Osteocyte (in vitro differentiated cells): ENCODE data around the gene TPM1. TPM values are rescaled to one million over a fixed set of nuclear protein-coding genes. Genes with fewer than 3 reads are reported as not detected.

Experiments used
- DNase-seq: peaks from one replicate; pipeline ENCODE4 v3.0.0; 2021; ENCODE audit warnings: mixed read lengths; ENCODE audit not compliant: unreplicated experiment; ENCODE audit errors: extremely low spot score
- H3K27ac Mint-ChIP-seq: one replicate; pipeline ENCODE4 v1.8.0; 2021; ENCODE audit warnings: mild to moderate bottlenecking, mixed read lengths; ENCODE audit not compliant: unreplicated experiment
- H3K27me3 Mint-ChIP-seq: one replicate; pipeline ENCODE4 v1.8.0; 2021; ENCODE audit warnings: mixed read lengths; ENCODE audit not compliant: unreplicated experiment
- H3K36me3 Mint-ChIP-seq: one replicate; pipeline ENCODE4 v1.8.0; 2021; ENCODE audit warnings: mixed read lengths; ENCODE audit not compliant: unreplicated experiment
- H3K4me1 Mint-ChIP-seq: one replicate; pipeline ENCODE4 v1.8.0; 2021; ENCODE audit warnings: mixed read lengths; ENCODE audit not compliant: unreplicated experiment
- H3K4me3 Mint-ChIP-seq: one replicate; pipeline ENCODE4 v1.8.0; 2021; ENCODE audit warnings: mild to moderate bottlenecking, moderate library complexity, mixed read lengths; ENCODE audit not compliant: unreplicated experiment
- H3K9me3 Mint-ChIP-seq: one replicate; pipeline ENCODE4 v1.8.0; 2021; ENCODE audit warnings: mixed read lengths; ENCODE audit not compliant: unreplicated experiment
- total RNA-seq: library from RNA; stranded (reverse); gene quantifications from 2 replicates; pipeline ENCODE4 v1.2.1, GENCODE V29; 2021
- TF ChIP-seq, protein P1 (sequence below): fragments of 200-600 bp; sonication (generic); IDR thresholded peaks from 2 replicates; pipeline ENCODE4 v1.5.0; 2021; ENCODE audit warnings: antibody characterized with exemption, mild to moderate bottlenecking, moderate library complexity

The TPM1 gene
- total RNA-seq, 1 donor from 2014 or later = 1,747 TPM

DNA sequence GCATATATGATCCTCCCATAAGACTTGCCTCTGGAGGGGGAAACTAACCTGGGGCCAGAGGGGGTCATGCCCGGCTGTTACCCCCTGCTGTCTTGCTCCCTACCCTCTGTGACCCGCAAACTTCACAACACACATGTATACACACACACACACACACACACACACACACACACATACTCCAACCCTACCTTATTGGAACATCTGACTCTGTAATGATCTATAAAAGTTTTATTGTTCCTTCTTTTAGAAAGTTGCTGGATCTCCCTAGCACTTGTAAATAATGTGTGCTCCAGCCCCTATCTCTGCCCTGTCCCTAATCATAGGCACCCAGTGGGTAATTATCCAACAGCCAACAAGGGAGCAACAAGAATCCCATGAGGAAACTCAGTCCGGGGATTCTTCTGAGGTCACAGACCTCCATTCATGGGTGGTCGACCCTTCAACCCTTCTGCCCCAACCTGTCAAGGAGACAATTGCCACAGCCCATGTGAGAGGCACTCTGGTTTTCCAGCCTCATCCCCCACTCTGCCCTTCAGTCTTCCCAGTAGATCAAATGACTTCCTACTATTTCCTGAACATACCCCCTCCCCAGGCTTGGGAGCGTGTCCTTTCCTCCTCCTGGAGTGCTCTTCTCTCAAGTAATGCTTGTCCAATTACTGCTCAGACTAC lies 14.0 kb upstream of the TPM1 start:
- Mint-ChIP-seq H3K27ac (peak overlapping the region; percentile 4), H3K27me3 (no peaks in the 10 kb centered on the region), H3K9me3 (no peaks in the 10 kb centered on the region), H3K4me3 (no peak overlapping the region), H3K4me1 (peaks cover 31% of the 10 kb centered on the region), H3K36me3 (no peaks in the 10 kb centered on the region)
- TF ChIP-seq, protein P1, sequence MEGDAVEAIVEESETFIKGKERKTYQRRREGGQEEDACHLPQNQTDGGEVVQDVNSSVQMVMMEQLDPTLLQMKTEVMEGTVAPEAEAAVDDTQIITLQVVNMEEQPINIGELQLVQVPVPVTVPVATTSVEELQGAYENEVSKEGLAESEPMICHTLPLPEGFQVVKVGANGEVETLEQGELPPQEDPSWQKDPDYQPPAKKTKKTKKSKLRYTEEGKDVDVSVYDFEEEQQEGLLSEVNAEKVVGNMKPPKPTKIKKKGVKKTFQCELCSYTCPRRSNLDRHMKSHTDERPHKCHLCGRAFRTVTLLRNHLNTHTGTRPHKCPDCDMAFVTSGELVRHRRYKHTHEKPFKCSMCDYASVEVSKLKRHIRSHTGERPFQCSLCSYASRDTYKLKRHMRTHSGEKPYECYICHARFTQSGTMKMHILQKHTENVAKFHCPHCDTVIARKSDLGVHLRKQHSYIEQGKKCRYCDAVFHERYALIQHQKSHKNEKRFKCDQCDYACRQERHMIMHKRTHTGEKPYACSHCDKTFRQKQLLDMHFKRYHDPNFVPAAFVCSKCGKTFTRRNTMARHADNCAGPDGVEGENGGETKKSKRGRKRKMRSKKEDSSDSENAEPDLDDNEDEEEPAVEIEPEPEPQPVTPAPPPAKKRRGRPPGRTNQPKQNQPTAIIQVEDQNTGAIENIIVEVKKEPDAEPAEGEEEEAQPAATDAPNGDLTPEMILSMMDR = no peak
- DNase-seq = no peak

DNA sequence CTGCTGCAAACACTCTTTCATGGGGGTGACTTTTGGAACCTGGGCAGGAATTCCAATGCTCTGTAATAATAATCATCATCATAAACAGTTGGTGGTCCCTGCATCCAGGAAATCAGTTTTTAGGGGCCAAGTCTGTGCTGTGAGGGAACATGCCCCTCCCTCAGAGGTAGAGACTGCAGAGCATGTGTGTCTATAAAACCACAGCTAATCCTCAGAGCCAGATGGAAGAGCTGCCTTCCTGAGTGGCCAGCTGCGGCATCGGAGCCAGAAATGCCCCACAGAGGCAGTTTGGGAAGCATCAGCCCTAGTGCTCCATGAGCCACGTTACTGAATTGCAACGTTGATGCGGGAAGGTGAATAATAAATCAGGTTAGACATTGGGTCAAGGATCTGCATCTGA lies 12.9 kb upstream of the TPM1 start:
- Mint-ChIP-seq H3K27ac (no peak overlapping the region), H3K36me3 (no peaks in the 10 kb centered on the region), H3K9me3 (no peaks in the 10 kb centered on the region), H3K4me1 (peaks cover 20% of the 10 kb centered on the region), H3K4me3 (no peak overlapping the region), H3K27me3 (no peaks in the 10 kb centered on the region)
- DNase-seq = no peak
- TF ChIP-seq, protein P1 = no peak

DNA sequence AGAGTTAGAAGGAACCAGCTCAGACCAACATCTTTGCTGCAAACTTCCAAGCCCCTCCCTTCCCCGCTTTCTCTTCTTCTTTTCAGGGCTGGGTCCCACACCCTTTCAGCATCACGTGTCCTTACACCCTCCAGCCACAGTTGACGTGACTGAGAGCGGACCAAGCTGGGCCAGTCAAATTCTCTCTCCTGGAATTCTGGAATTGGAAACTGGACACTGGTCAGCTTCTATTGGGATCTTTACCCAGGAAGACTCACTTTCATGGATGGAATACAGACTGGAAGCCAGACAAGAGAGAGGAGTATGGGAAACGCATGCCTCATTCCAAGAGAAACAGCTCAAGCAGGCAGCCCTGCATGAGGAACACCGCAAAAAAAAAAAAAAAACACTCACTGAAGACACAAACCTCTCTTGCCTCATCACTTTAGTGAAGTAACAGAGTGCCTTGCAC lies 12.4 kb upstream of the TPM1 start:
- peaks cover 19% of the 10 kb centered on the region for H3K4me1 Mint-ChIP-seq
- H3K27ac Mint-ChIP-seq = no peak overlapping the region
- no peaks in the 10 kb centered on the region for H3K36me3 Mint-ChIP-seq
- no peaks in the 10 kb centered on the region for H3K27me3 Mint-ChIP-seq
- no peaks in the 10 kb centered on the region for H3K9me3 Mint-ChIP-seq
- no peak overlapping the region for H3K4me3 Mint-ChIP-seq
- TF ChIP-seq, protein P1 = no peak
- no peak for DNase-seq

DNA sequence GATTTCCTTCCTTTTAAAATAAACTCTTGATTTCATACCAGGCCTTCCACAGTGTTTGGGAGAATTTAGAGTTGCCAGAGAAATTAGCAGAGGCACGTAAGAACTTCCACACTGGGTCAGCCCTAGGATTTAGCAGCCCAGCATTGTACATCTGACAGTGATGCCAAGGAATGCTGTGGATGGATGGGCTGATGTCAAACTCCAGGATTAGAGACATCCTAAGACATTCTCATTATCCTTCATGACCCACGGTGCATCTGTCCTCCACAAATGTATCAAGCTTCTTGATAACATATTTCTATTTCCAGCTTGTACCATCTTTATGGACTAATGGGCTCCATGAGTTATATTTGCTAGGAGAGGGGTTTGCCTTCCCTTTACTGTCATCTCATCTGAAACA lies 8.0 kb upstream of the TPM1 start:
- TF ChIP-seq, protein P1 = no peak

DNA sequence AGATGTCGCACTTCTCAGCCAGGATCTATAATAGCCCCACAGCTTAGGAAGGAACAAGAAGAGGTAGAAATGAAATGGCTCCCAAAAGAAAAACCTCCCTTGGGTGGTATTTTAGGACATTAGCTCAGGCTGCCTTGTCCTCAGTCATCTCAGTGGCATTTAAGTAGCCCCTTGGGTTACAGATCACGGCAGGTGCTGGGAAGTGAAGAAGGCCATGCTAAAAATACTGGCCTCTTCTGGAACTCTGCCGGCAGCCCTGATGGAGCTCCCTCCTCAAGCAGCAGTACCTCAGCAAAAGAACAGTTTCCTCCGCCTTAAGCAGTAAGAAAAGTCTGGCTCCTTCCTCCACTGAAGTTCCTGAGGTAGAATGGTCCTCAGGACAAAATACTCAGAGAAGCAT lies 7.3 kb upstream of the TPM1 start:
- TF ChIP-seq, protein P1 = no peak
- H3K36me3 Mint-ChIP-seq = no peaks in the 10 kb centered on the region
- H3K4me1 Mint-ChIP-seq = peaks cover 36% of the 10 kb centered on the region
- DNase-seq = no peak
- H3K27ac Mint-ChIP-seq = no peak overlapping the region
- H3K4me3 Mint-ChIP-seq = no peak overlapping the region
- peaks cover 4% of the 10 kb centered on the region for H3K9me3 Mint-ChIP-seq
- no peaks in the 10 kb centered on the region for H3K27me3 Mint-ChIP-seq

More for the DNA sequence above, 8.0 kb upstream of the TPM1 start:
- no peaks in the 10 kb centered on the region for H3K36me3 Mint-ChIP-seq
- no peak overlapping the region for H3K4me3 Mint-ChIP-seq
- H3K9me3 Mint-ChIP-seq = peaks cover 4% of the 10 kb centered on the region
- DNase-seq = no peak
- H3K27me3 Mint-ChIP-seq = no peaks in the 10 kb centered on the region
- H3K4me1 Mint-ChIP-seq = peaks cover 42% of the 10 kb centered on the region
- H3K27ac Mint-ChIP-seq = no peak overlapping the region
